Heart left ventricle (tissue), 16 donors: ENCODE measurements around the gene CIAO3. TPM values are rescaled to one million over a fixed set of nuclear protein-coding genes. Genes with fewer than 3 reads are reported as not detected.

Experiments
- ATAC-seq, 4 donors: fragments of 200-7000 bp; cut with Tn5 transposase; one replicate each; pipeline ENCODE4 v1.9.1; 2020 to 2022; ENCODE audit warnings: moderate library complexity in 4 of 4, mild to moderate bottlenecking in 3 of 4, moderate number of reproducible peaks in 1 of 4
- DNase-seq, 5 donors: peaks; one replicate each; pipeline ENCODE4 v3.0.0-alpha.2; 2020
- H3K27ac ChIP-seq, 12 donors: fragments of 200-600 bp; sonication (generic) in 4 of 12; one replicate each; pipeline versions ENCODE4 v1.5.0 to v1.8.0; 2016 to 2022; ENCODE audit warnings: mild to moderate bottlenecking in 2 of 12
- H3K27me3 ChIP-seq, 9 donors: fragments of 200-600 bp; sonication (generic) in 2 of 9; one replicate each; pipeline versions ENCODE4 v1.5.1 to v1.8.0; 2016 to 2022; ENCODE audit warnings: mild to moderate bottlenecking in 3 of 9
- H3K36me3 ChIP-seq, 9 donors: fragments of 200-600 bp; sonication (generic) in 2 of 9; one replicate each; pipeline versions ENCODE4 v1.5.0 to v1.8.0; 2018 to 2022; ENCODE audit warnings: mild to moderate bottlenecking in 2 of 9
- H3K4me1 ChIP-seq, 12 donors: fragments of 200-600 bp; sonication (generic) in 4 of 12; one replicate each; pipeline versions ENCODE4 v1.5.0 to v1.8.0; 2016 to 2022; ENCODE audit warnings: mild to moderate bottlenecking in 3 of 12
- H3K4me3 ChIP-seq, 12 donors: fragments of 200-600 bp; sonication (generic) in 4 of 12; one replicate each; pipeline versions ENCODE4 v1.5.0 to v1.8.0; 2017 to 2022; ENCODE audit warnings: mild to moderate bottlenecking in 9 of 12, moderate library complexity in 4 of 12
- H3K9me3 ChIP-seq, 12 donors: fragments of 200-600 bp; sonication (generic) in 4 of 12; one replicate each; pipeline versions ENCODE4 v1.5.0 to v1.8.0; 2016 to 2022; ENCODE audit warnings: mild to moderate bottlenecking in 1 of 12
- CTCF ChIP-seq, 12 donors: fragments of 200-600 bp; sonication (generic) in 4 of 12; IDR thresholded peaks; one replicate each; pipeline versions ENCODE4 v1.5.0 to v1.8.0; 2018 to 2022; ENCODE audit warnings: antibody characterized with exemption in 12 of 12, mild to moderate bottlenecking in 5 of 12
- POLR2A ChIP-seq, 2 donors: fragments of 450-650 bp; IDR thresholded peaks; one replicate each; pipeline ENCODE4 v1.6.1; 2017; ENCODE audit warnings: antibody characterized with exemption in 2 of 2, mild to moderate bottlenecking in 2 of 2, moderate library complexity in 2 of 2
- whole genome bisulfite sequencing, 4 donors: extraction: QIAGEN DNeasy Blood & Tissue Kit in 2 of 4; methylation state at CpG; one replicate each; pipeline versions ENCODE4 v1.1.5 to v1.1.7; 2013 to 2018; 5-methylcytosine and 5-hydroxymethylcytosine counted together
- intact Hi-C, 10 donors: fragments of 100-400 bp; cut with DNase I; formaldehyde crosslinking; loops; one replicate each; pipeline versions ENCODE4 v1.11.1 to v1.14.2; 2022
- polyA plus RNA-seq, 2 donors: library from polyadenylated mRNA; stranded (reverse); fragments of 200-250 nt; gene quantifications; one replicate each; pipeline ENCODE4 v1.2.3, GENCODE V29; 2013
- total RNA-seq, 9 donors: library from RNA; depleted of rRNA in 2 of 9; stranded (reverse); fragments of >200 nt in 2 of 9; fragmentation: NEBNext Ultra II Directional in 3 of 9; extraction: Animal tissue kit (Norgen Biotek cat#: 25700) in 3 of 9; gene quantifications; one replicate each; pipeline versions ENCODE4 v1.1.0 to v1.2.4, GENCODE V29; 2016 to 2023
- donor health status: ischemic (EF 13 %, LVEDD 7.1; RV severe dilation, severe dysfunction).
- donor health status: healthy with polysubstance abuse.
- donor health status: DM: no; HTN: yes; CAD: no.
- donor health status: DM: no; HTN: no; CAD: no.
- donor health status: ischemic (EF 25% LVEDD 6.9; RV normal size, moderate dysfunction).
- donor health status: ischemic (EF 25% LVEDD 5.7; RV mildly dilated, moderate dysfunction).
- donor health status: healthy.
- donor health status: DM: yes; HTN: yes; CAD: no.
- donor health status: ischemic (EF 35%, LVEDD 5.7; RV mildly dilated, moderate dysfunction).
- donor health status: nonischemic (EF 11% LVEDD 7.7; RV severe dilation, severe dysfunction).
- donor health status: DM: yes; HTN: yes; CAD: no.
- donor health status: PGD.
- donor health status: ischemic (EF 29% LVEDD 5.4; RV normal size, mild dysfunction).
- donor health status: nonischemic (EF 23%, LVEDD 6.1; RV moderate dilation, normal function).

The CIAO3 gene
- total and polyA plus RNA-seq, 11 donors, result 21.4 to 41.5 (median 28.2) TPM

DNA sequence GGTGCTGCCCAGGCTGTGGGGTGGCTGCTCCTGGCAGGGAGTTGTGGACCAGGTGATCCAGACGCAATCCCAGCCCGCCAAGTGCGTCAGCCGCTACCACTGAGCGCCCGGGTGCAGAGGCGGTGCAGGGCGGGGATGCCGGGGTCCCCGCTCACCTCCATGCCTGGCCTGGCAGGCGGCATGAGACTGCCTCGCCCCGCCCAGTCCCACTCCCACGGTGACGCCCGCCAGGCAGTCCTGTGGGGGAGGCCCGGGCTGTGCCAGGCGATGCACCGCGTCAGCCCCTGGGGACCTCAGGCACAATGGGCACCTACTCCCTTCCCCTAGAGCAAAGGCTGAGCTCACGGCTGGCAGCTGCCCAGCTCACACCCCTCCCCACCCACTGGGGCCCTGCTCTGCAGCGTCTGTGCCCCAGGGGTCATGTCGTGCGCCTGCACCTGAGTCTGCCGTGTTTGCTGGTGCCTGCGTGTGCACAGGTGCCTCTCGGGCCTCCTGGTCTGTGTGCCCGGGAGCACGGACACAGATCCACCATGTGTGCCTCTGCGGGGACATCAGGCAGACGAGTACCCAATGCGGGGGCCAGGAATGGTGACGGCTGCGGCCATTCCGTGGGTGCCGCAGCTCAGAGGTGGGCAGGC lies 42.1 kb upstream of the CIAO3 start:
- Histone ChIP-seq H3K4me1 (peaks cover 0 to 27% (median 10%) of the 10 kb centered on the region in 12 donors), H3K27me3 (peaks cover 7 to 49% (median 12%) of the 10 kb centered on the region in 9 donors), H3K27ac (no peak overlapping the region), H3K4me3 (no peak overlapping the region), H3K36me3 (peaks cover 0 to 11% (median 0%) of the 10 kb centered on the region in 9 donors), H3K9me3 (no peaks in the 10 kb centered on the region)
- no peak for DNase-seq
- ATAC-seq, result no peak
- 72 to 80% (median 74%) methylated on average over 5 to 36 of the region's 36 CpGs for WGBS, 4 donors
- intact Hi-C loops, result no loop called here
- TF ChIP-seq POLR2A (IDR thresholded peaks at IDR 0.05), result no peak
- TF ChIP-seq CTCF (IDR thresholded peaks at IDR 0.05), result no peak

DNA sequence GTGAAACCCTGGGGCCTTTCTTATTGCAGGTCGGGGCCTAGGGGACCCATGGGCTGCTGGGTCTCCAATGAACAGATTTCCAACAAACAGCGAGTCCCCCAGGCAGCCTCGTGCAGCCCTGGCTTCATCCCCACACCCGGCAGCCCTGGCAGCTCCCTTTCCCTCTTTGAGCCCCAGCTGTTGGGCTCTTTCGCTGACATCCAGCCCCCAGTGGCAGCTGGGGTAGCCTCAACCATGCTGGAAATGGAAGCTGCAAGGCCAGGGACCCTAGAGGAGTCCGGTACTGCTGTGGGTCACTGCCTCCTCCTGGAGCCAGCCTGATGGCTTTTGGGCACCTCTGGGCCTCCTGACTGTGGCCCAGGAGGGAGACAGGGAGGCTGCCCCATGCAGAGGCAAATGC lies 41.5 kb upstream of the CIAO3 start:
- DNase-seq (no peak), ATAC-seq (no peak)
- H3K27me3 ChIP-seq, result peaks cover 7 to 49% (median 12%) of the 10 kb centered on the region in 9 donors
- intact Hi-C loops, result no loop called here
- no peak overlapping the region for H3K27ac ChIP-seq
- WGBS, 4 donors, result 52 to 64% (median 58%) methylated on average over 5 to 6 of the region's 6 CpGs
- peaks cover 0 to 21% (median 5%) of the 10 kb centered on the region in 12 donors for H3K4me1 ChIP-seq
- H3K4me3 ChIP-seq, result no peak overlapping the region
- TF ChIP-seq CTCF (IDR thresholded peaks at IDR 0.05) (no peak), POLR2A (IDR thresholded peaks at IDR 0.05) (no peak)
- peaks cover 0 to 11% (median 0%) of the 10 kb centered on the region in 9 donors for H3K36me3 ChIP-seq
- no peaks in the 10 kb centered on the region for H3K9me3 ChIP-seq

- H3K4me1 ChIP-seq, result peaks cover 0 to 16% (median 0%) of the 10 kb centered on the region in 12 donors
- ATAC-seq (no peak), DNase-seq (no peak)
- no peak overlapping the region for H3K4me3 ChIP-seq
- peaks cover 0 to 8% (median 0%) of the 10 kb centered on the region in 9 donors for H3K36me3 ChIP-seq
- 54 to 81% (median 65%) methylated on average over 7 to 19 of the region's 19 CpGs for WGBS, 4 donors
- H3K9me3 ChIP-seq, result no peaks in the 10 kb centered on the region
- intact Hi-C loops, result no loop called here
- TF ChIP-seq POLR2A (IDR thresholded peaks at IDR 0.05) (no peak), CTCF (IDR thresholded peaks at IDR 0.05) (no peak)
- H3K27ac ChIP-seq, result no peak overlapping the region
- peaks cover 7 to 49% (median 12%) of the 10 kb centered on the region in 9 donors for H3K27me3 ChIP-seq
Observed at GRCh38 chr16:781346-782010, 40.7 kb upstream of the CIAO3 start.

GRCh38 chr16:780296-780695 lies 39.5 kb upstream of the CIAO3 start:
- intact Hi-C loops, result no loop called here
- 84 to 91% (median 88%) methylated on average over 16 of the region's 16 CpGs for WGBS, 4 donors
- Histone ChIP-seq H3K27ac (no peak overlapping the region), H3K4me3 (no peak overlapping the region), H3K4me1 (peaks cover 0 to 8% (median 0%) of the 10 kb centered on the region in 12 donors), H3K27me3 (peaks cover 7 to 51% (median 12%) of the 10 kb centered on the region in 9 donors), H3K9me3 (no peaks in the 10 kb centered on the region), H3K36me3 (no peaks in the 10 kb centered on the region)
- no peak for TF ChIP-seq POLR2A (IDR thresholded peaks at IDR 0.05)
- TF ChIP-seq CTCF (IDR thresholded peaks at IDR 0.05), result no peak
- no peak for DNase-seq
- ATAC-seq, result no peak
